Heart left ventricle (tissue), 13 donors: ENCODE measurements around the gene GAS5.

ENCODE experiments used
- POLR2A ChIP-seq, 2 donors: fragments of 450-650 bp; IDR thresholded peaks; one replicate each; pipeline ENCODE4 v1.6.1; 2017; ENCODE audit warnings: antibody characterized with exemption in 2 of 2, mild to moderate bottlenecking in 2 of 2, moderate library complexity in 2 of 2
- TF ChIP-seq, protein P1 (sequence below), 12 donors: fragments of 200-600 bp; sonication (generic) in 4 of 12; IDR thresholded peaks; one replicate each; pipeline versions ENCODE4 v1.5.0 to v1.8.0; 2018 to 2022; ENCODE audit warnings: antibody characterized with exemption in 12 of 12, mild to moderate bottlenecking in 5 of 12
- donor health status: ischemic (EF 13 %, LVEDD 7.1; RV severe dilation, severe dysfunction).
- donor health status: DM: no; HTN: yes; CAD: no.
- donor health status: DM: no; HTN: no; CAD: no.
- donor health status: ischemic (EF 25% LVEDD 6.9; RV normal size, moderate dysfunction).
- donor health status: ischemic (EF 25% LVEDD 5.7; RV mildly dilated, moderate dysfunction).
- donor health status: ischemic (EF 35%, LVEDD 5.7; RV mildly dilated, moderate dysfunction).
- donor health status: nonischemic (EF 11% LVEDD 7.7; RV severe dilation, severe dysfunction).
- donor health status: DM: yes; HTN: yes; CAD: no.
- donor health status: PGD.
- donor health status: ischemic (EF 29% LVEDD 5.4; RV normal size, mild dysfunction).
- donor health status: nonischemic (EF 23%, LVEDD 6.1; RV moderate dilation, normal function).

DNA sequence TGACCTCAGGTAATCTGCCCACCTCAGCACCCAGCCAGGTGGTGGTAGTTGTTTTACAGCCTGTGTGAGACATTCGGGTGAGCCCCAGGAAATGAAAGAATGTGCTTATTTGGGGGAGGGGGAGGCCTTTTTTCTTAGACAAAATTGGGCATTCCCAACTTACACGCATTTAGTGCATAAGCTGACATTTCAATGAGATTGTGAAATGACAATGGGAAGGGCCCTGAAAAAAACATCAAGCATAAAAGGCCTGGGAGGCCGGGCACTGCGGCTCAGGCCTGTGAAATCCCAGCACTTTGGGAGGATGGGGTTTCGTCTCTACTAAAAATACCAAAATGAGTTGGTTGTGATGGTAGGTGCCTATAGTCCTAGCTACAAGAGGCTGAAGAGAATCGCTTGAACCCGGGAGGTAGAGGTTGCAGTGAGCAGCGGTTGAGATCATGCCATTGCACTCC, 5.0 kb downstream of the GAS5 start:
- TF ChIP-seq, protein P1, sequence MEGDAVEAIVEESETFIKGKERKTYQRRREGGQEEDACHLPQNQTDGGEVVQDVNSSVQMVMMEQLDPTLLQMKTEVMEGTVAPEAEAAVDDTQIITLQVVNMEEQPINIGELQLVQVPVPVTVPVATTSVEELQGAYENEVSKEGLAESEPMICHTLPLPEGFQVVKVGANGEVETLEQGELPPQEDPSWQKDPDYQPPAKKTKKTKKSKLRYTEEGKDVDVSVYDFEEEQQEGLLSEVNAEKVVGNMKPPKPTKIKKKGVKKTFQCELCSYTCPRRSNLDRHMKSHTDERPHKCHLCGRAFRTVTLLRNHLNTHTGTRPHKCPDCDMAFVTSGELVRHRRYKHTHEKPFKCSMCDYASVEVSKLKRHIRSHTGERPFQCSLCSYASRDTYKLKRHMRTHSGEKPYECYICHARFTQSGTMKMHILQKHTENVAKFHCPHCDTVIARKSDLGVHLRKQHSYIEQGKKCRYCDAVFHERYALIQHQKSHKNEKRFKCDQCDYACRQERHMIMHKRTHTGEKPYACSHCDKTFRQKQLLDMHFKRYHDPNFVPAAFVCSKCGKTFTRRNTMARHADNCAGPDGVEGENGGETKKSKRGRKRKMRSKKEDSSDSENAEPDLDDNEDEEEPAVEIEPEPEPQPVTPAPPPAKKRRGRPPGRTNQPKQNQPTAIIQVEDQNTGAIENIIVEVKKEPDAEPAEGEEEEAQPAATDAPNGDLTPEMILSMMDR (IDR thresholded peaks at IDR 0.05) = no peak
- TF ChIP-seq POLR2A (IDR thresholded peaks at IDR 0.05) = no peak
